ENCODE results near the gene ADRA2B.

The ADRA2B gene

GRCh38 chr2:96136129-96136720 lies 19.9 kb upstream of the ADRA2B start:
- no peak for DNase-seq

DNA sequence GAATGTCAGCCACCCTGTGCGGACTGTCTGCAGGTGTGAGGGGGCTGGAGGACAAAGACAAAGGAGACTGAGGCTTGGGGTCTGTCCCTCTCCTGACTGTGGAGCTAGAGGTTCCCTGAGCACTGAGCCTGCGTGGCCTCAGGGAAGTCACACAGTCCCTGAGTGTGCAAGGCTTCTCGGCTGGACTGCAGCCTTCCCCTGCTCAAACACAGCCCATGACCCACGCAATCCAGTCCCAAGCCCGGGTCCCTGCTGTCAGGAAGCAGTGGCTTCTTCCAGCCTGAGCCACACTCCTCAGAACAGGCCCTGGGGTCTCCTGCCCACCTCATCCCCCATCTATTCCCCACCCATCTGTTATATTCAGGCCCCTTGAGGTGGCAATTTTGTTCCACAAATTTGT lies 19.2 kb upstream of the ADRA2B start:
- DNase-seq, result no peak

DNA sequence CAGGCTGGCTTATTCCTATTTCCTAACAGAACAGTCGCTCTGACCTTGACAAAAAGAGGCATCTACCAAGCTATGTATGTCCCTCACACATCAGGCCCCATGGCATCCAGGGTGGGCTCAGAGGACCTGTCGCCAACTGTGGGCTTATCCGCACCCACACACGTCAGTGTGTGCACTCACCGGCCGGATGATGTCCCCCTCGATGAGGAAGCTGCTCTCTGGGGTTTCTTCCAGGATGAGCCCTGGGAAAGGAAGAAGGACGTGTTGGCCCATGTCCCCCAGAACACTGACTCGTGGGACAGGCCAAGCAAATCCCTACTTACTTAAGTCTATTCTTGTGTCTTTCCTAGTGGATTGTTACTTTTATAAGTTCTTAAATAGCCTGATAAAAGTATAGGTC lies 18.8 kb upstream of the ADRA2B start:
- DNase-seq, result no peak

DNA sequence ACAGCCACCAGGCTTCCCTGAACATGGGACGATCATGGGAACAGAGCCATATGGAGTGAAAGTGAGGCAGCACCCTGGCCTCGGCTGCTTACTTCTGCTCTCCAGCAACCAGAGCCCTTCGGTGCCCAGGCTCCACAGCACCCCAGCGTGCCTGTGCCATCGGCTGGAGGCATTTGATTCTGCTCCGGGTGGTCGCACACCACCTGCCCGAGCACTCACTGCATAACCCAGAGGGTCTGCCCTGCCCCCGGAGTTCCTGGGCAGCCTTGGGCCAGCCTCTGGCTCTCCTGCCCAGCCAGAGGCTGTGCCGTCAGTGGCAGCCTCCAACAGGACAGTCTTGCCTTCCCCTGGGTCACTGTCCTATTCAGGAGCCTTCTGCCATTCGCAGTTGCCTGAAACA lies 18.1 kb upstream of the ADRA2B start:
- no peak for DNase-seq

- no peak for DNase-seq
Observed at GRCh38 chr2:96131813-96132745, 15.7 kb upstream of the ADRA2B start.

GRCh38 chr2:96131152-96131812 lies 14.9 kb upstream of the ADRA2B start:
- DNase-seq, result no peak

- DNase-seq, result no peak
Observed at GRCh38 chr2:96130483-96130882, 14.1 kb upstream of the ADRA2B start.

GRCh38 chr2:96129528-96130120 lies 13.3 kb upstream of the ADRA2B start:
- DNase-seq, result no peak

GRCh38 chr2:96128456-96128855 lies 12.1 kb upstream of the ADRA2B start:
- DNase-seq, result no peak

DNA sequence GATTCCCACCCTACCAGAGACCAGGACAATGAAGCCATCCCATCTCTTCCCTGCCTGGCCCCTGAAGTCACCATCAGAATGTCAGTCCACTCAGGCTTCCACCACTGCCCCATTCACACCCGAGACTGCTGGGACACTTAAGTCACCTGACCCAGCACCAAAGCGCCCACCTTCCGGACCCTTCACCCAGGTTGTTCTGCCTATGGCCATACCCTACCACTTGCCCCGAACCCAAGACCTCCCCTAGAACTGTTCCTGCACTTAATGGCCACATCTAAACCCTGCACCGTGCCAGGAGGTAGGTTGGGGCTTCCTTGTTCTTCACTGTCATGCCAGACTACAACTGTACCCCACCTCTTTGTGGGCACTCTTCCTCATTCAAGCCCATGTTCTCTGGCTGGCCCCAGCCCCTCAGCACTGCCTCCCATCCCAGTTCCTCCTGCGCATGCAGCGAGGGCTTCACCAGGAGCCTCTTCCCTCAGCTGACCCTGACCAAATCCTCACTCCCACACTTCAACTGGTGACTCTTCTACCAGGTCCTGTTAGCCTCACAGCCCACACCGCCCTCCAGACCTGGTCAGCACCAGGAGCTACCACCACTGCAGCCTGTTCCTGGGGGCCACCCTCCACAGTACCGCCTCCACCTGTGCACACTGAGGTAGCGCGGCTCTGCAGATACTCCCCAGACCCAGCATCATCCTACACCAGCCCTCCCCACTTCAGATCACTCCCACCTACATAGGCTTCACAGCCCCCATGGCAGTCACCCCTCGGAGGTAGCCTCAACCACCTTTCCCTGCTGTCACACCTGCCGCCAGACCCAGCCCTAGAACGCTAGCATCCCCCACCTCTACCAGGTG lies 8.3 kb upstream of the ADRA2B start:
- DNase-seq, result no peak

DNA sequence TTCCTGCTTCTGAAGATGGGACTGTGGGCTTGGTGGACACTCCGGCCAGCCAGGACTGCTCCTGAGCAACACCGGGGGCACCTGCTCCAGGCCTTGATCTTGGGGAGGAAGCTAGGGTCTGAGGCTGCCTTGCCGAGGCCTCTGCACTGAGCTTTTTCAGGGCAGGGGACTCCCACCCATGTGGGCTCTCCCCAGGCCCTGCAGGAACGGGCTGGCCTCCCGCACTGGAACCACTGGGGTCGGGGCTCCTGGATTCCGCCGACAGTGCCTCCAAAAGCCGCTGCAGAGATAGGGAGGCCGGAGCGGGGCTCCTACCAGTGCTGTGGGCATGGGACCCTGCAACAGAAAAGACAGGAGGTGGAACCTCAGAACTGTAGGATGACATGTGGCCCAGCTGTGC lies 7.6 kb upstream of the ADRA2B start:
- no peak for DNase-seq

- DNase-seq, result no peak
Observed at GRCh38 chr2:96123290-96123689, 6.9 kb upstream of the ADRA2B start.

DNA sequence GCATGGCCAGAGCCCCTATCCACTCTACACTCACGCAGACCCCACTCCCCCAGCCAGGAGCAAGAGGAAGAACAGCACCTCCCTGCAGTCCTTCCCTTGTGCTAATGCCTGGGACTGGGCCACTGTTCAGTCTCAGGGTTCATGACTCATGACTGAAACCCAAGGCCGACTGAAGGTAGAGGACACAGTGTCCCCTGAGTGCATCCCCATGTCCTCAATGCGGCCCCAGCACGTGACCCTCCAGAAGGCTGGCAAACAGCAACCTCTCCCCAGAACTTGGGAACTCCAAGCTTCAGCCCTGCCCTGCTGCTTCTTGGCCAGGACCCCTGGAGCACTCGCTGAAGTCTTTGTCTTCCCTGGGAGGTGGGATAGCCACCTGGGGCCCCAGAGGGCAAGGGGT lies 6.0 kb upstream of the ADRA2B start:
- no peak for DNase-seq

GRCh38 chr2:96121414-96121813 lies 5.0 kb upstream of the ADRA2B start:
- DNase-seq, result no peak

GRCh38 chr2:96120991-96121390 lies 4.6 kb upstream of the ADRA2B start:
- no peak for DNase-seq

DNA sequence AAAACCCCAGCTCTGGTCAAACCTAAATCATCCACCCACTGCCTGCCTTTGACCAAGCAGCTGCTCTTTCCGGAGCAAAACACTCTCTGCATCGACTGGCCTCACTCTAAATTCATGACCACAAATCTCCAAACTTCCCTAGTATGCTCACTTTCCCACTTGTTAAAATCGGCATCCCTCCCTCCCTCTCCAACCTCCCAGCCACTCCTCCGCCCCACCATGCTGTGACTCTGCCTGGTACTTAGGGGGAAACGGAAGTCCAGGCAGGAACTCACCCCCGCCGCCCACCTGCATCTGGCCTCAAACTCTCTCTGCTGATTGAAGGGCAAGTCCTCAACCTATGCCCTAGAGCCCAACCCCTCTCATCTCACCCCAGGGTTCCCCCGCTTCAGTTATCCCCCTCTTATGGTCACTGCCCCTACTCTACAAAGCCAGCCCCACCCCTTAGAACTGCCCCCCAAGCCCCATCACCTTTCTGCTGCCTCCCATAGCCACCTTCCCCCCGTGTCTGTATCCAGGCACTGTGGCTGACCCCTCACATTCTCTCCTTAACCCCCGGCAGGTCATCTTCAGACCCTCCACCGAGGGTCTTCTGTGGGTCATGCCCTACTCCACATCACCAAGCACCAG lies 3.8 kb upstream of the ADRA2B start:
- no peak for DNase-seq

- DNase-seq, result no peak
Observed at GRCh38 chr2:96119389-96119751, 3.0 kb upstream of the ADRA2B start.

DNA sequence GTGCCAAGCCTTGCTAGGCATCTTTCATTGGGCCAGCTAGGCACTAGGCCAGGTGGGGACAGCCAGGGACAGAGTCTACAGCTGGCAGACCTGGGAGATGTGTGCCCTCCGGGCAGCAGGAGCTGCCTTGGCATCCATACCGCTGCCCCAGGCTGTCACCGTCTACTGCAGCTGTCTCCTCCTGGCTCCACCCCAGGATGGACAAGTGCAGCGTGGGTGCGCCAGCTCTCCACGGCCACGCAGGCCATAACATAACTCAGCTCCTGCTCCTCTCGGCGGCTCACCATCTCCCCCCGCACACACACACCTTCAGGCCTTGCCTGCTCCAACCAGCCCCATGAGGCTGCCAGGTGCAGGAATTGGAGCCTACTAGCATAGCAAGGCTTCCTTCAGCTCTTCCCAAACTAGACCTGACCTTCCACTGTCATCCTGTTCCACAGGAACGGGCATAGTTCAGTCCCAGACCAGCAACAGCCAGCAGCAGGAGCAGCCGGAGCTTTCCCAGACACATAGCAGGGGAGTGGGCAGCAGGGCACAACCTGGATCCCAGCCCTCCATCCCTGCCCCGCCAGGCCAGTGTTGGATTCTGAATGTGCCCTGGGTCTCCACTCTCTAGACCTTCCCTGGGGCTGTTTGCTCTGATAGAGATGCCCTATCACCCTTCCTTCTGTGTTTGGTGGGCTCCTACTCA lies 2.5 kb upstream of the ADRA2B start:
- no peak for DNase-seq

DNA sequence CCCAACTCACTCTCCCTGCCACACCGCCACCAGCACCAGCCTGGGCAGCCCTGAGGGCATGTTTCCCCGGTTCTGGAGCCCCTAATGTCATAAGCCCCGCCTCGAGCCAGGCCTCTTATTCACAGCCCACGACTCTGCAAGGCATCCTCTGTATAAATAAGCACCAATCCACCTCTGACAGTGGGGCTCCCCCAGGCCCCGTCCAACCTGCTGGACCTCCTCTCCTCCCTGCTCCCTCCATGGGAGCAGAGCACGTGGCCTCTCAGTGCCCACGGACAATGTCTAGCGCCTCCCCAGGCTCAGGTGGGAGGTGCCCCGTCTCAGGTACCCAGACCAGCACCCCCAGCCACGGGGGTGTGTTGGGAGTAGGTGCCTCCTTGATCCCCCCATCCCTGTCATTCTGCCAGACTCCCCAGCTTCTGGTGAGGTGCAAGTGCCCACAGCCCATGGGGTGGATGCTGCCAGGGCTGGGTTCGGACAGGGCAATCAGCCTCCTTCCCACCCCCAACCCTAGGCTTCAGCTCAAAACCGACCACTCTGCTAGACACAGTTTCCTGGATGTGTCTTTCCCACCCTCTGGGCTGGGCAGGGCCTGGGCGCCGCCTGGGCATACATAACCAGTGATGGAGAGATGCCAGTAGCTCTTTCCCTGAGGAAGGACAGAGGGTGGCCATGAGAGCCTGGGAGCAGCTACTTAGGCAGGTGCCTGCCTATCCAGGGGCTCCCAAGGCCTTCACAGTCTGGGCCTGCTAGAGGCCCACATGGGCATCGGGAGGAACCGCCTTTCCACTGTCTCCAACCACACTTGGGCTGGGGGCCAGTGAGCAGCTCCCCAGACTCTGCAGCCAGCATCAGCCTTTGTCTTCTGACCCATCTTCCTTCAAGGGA lies 1.6 kb upstream of the ADRA2B start:
- no peak for DNase-seq

DNA sequence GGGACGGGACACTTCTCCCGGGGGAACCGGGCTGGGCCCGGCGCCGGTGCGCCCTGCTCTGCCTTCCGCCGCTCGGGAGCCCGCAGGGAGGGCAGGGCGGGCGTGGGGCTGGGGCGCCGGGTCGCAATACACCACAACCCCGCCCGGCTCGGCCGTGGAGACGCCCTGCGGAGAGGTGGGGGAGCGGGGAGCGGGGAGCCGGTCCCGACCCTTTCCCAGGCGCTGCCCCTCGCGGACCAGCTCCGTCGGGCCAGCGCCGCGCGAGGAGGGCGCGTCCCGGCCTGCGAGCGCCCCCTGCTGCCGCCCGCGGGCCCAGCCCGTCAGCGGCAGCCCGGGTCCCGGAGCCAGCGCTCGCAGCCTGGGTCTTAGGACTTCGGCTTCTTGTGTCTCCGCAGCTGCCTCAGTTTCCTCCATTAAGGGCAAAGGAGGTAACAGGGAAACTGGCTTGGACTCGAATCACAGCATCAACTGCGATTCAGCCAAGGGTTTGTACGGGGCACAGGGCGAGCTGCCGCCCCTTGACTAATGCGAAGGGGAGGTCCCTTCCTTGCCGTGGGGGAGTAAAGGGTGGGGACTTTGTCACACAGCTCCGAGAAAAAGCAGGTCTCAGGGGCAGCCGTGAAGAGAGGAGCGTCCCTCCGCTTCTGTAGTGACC lies 635 bp upstream of the ADRA2B start:
- no peak for DNase-seq
